LNCAP (cell line): ENCODE measurements around the gene RBSN.

Source experiments
- TF ChIP-seq, protein P1 (sequence below): fragments of 450-650 bp; IDR thresholded peaks from 2 replicates; pipeline ENCODE4 v1.5.1; 2017; ENCODE audit warnings: mild to moderate bottlenecking

The RBSN gene

DNA sequence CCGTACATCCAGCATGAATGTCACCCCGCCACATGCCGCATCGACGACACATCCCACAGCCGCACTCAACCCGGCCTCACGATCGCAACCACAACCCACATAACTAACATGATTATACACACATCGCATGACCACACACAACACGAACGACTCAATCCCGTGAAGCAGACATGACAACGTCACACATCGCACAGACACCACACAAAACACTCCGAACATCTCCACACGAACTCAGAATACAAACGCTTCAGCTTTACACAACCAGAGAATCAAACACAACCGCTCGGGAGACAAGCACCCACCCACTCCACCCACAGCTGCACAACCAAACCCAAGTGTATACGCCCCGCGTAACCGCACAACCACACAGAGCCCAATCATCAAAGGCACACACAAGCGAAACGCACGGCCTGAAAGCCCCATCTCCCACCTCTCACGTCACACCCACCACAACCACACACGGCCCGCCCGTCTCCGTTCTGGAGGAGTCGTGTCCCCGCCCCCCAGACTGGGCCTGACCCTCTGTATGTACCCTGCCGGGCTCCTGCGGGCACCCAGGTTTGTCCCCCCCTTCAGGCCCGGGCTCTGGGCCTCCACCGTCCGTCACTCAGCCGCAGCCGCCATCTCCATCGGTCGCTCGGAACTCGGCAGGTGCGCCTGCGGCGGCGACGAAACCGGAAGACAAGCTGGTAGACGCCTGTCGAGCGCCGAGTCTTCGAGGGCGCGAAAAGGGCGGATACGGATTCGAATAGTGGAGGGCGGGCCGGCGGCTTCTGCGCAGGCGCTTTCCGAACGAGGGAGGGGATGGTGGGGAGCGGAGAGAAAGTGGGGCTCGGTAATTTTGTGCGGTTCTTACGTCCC is at the start of gene RBSN:
RBSN (minus strand) TSS at position 646 of the 861 bp plus-strand sequence. CDS start 3,028 bp downstream, outside the sequence.
- TF ChIP-seq, protein P1, sequence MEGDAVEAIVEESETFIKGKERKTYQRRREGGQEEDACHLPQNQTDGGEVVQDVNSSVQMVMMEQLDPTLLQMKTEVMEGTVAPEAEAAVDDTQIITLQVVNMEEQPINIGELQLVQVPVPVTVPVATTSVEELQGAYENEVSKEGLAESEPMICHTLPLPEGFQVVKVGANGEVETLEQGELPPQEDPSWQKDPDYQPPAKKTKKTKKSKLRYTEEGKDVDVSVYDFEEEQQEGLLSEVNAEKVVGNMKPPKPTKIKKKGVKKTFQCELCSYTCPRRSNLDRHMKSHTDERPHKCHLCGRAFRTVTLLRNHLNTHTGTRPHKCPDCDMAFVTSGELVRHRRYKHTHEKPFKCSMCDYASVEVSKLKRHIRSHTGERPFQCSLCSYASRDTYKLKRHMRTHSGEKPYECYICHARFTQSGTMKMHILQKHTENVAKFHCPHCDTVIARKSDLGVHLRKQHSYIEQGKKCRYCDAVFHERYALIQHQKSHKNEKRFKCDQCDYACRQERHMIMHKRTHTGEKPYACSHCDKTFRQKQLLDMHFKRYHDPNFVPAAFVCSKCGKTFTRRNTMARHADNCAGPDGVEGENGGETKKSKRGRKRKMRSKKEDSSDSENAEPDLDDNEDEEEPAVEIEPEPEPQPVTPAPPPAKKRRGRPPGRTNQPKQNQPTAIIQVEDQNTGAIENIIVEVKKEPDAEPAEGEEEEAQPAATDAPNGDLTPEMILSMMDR = no peak

DNA sequence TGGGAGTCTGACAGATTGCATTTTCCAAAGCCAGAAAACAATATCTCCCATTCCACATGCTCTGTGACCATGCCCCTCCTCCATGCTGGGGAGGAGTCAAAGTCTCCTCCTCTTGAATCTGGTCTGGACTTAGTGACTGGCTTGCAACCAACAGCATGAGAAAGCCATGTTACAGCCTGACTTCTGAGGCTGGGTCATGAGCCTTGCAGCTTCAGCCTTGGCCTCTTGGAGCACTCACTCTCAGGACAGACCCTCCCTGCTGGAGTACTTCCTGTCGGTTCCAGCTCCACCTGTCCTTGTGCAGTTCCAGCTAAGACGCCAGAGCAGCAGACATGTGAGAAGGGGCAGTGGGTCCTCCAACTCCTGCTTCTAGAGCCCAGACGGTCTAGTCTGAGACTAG is 49.7 kb upstream of the RBSN start:
- TF ChIP-seq, protein P1 = no peak

DNA sequence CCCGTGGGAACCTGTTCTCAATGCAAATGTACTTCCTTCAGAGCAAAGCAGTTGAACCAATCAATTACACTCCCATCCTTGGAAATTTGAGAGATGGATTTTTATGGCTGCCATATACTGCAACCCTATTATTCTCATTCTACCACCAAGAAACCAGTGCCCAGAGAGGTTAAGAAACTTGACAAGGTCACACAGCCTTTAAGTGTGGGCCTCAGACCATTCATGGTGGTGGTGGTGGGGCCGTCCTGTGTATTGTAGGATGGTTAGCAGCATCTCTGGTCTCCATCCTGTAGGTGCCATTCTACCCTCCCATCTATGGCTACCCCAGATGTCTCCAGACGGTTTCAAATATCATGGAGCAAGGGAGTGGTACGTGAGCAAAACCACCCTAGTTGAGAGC is 23.4 kb upstream of the RBSN start:
- TF ChIP-seq, protein P1 = no peak

- TF ChIP-seq, protein P1 = no peak
These were observed 23.0 kb upstream of the RBSN start for GRCh38 chr3:15121936-15122335.

DNA sequence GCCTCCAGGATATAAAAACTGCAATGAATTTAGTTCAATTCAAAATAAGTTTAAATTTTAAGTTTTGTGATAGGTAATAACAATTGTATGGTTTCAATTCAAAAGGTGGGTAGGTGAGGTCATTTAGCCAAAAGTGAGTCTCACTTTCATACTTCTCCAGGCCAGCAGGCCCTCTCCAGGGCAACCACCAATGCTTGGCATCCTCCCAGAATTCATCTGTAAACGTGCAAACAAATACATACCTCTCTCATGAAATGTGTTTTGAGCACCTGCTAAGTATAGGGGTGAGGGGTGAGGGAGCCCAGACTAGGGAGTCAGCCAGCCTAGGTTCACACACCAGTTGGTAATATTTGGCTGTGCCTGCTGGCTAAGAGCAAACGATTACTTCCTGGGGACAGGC is 22.0 kb upstream of the RBSN start:
- TF ChIP-seq, protein P1 = no peak

DNA sequence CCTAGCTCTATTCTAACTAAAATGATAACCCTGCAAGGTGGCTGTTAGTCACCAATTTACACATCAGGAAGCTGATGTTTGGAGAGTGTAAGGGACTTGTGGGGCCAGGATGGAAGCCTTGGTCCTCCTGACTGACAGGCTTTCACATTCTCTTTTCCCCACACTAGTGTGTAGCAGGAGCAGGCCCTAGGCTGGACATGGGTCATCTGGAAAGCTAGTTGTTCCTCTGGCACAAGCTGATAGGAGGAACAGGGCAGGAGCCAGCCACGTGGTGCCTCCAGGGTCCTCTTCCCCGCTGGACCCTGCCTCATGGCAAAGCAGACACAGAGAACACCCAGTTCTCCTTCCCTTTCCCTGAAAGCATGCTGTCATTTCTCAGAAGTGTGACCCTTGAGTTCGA is 18.1 kb upstream of the RBSN start:
- TF ChIP-seq, protein P1 = no peak

DNA sequence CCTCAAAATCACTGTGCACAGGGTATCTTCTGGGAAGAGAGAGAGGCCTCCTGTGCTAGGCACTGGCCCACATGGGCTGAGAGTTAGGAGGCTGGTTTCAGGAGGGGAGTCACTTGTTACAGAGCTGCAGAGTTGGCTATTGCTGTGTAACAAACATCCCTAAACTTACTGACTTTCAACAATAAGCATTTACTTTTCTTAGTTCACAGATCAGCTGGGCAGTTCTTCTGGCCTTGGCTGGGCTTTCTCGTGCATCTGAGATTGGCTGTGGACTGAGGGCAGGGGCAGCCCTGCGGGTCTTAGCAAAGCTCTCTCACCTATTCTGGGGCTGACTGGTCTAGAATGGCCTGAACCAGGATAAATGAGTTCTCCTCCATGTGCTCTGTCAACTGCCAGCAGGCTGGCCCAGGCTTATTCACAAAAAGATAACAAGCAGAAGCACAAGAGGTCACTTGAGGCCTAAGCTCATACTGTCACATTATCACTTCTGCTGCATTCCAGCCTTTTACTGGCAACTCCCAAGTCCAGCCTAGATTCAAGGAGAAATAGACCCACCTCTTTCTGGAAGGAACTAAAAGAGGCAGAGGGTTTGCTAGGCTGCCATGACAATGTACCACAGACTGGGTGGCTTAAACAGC is 17.2 kb upstream of the RBSN start:
- TF ChIP-seq, protein P1 = no peak
